Measurements from ENCODE around the gene GSX2.

Gene GSX2

GRCh38 chr4:54097152-54097551 lies 2.8 kb upstream of the GSX2 start:
- H3K4me3 ChIP-seq (ENCODE audit: low read length): no peak overlapping the region
- DNase-seq (ENCODE audit: low read depth): peak; percentile 93
- TF ChIP-seq CTCF (conservative IDR thresholded peaks at IDR 0.05; ENCODE audit: low read depth, low read length): no peak

- no peak for TF ChIP-seq CTCF (conservative IDR thresholded peaks at IDR 0.05; ENCODE audit: low read depth, low read length)
- peak; percentile 98 for DNase-seq (ENCODE audit: low read depth)
- H3K4me3 ChIP-seq (ENCODE audit: low read length): no peak overlapping the region
Observed at GRCh38 chr4:54098375-54098774, 1.6 kb upstream of the GSX2 start.

GRCh38 chr4:54099287-54099747 lies 646 bp upstream of the GSX2 start:
- no peak for TF ChIP-seq CTCF (conservative IDR thresholded peaks at IDR 0.05; ENCODE audit: low read depth, low read length)
- peak overlapping the region; percentile 77 for H3K4me3 ChIP-seq (ENCODE audit: low read length)
- no peak for DNase-seq (ENCODE audit: low read depth)

- no peak for DNase-seq (ENCODE audit: low read depth)
- no peak for TF ChIP-seq CTCF (conservative IDR thresholded peaks at IDR 0.05; ENCODE audit: low read depth, low read length)
- peak overlapping the region; percentile 77 for H3K4me3 ChIP-seq (ENCODE audit: low read length)
Observed at GRCh38 chr4:54100595-54101189, 729 bp downstream of the GSX2 start.

- DNase-seq (ENCODE audit: low read depth): no peak
- no peak for TF ChIP-seq CTCF (conservative IDR thresholded peaks at IDR 0.05; ENCODE audit: low read depth, low read length)
- H3K4me3 ChIP-seq (ENCODE audit: low read length): peak overlapping the region; percentile 77
Observed at GRCh38 chr4:54101190-54102041, 1.5 kb downstream of the GSX2 start.

GRCh38 chr4:54102531-54103106 lies 2.7 kb downstream of the GSX2 start:
- no peak overlapping the region for H3K4me3 ChIP-seq (ENCODE audit: low read length)
- no peak for TF ChIP-seq CTCF (conservative IDR thresholded peaks at IDR 0.05; ENCODE audit: low read depth, low read length)
- no peak for DNase-seq (ENCODE audit: low read depth)
